Esophagus muscularis mucosa (tissue), 3 donors: Measurements from ENCODE around the gene MACROD2.

Source experiments
- CTCF ChIP-seq, 3 experiments: fragments of 200-600 bp in 2 of 3; fragments of 450-650 bp in 1 of 3; sonication (generic) in 2 of 3; IDR thresholded peaks; one replicate each; pipeline ENCODE4 v1.5.1; 2017 to 2019; ENCODE audit warnings: antibody characterized with exemption in 3 of 3, mild to moderate bottlenecking in 2 of 3, moderate library complexity in 1 of 3
- POLR2AphosphoS5 ChIP-seq, 2 donors: sonication (generic); formaldehyde crosslinking; IDR thresholded peaks; one replicate each; pipeline ENCODE4 v1.6.1; 2017; ENCODE audit warnings: antibody characterized with exemption in 2 of 2

DNA sequence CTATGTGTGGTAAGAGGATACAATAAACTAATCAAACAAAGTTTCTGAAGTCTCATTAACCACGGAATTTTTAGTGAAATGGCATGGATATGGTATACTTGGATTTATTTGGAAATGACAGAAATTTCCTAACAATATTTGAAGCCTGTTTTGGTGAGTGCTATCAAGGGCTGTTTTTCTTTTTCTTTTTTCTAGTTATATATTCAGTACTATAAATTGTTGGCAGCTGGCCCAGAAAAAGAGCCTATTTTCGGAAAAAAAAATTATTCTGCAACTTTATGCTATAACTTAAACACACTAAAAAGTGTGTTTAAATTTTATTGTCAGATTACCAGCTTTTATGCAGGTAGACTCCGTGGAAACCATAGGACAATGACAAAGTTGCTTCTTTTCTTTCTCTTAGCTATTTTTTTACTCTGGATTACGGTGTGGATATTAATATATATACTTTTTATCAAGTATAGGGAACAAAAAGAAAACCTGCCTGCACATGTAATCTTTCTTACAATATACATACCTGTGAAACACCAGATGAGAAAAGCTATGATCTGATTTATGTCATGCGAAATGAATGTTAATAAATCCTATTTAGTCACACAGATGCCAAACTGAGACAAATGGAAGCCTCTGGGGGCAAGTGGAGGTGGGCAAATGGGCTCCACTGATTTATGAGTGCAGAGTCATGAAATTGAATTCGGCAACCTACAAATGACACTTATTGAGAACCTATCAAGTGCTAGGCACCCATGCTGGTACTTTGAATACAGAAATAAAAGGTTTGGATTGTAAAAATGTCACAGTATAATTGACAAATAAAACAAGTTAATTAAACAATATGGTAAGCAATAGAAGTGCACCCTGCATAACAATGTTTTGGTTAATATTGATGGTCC, 1261.6 kb downstream of the MACROD2 start:
- TF ChIP-seq CTCF (IDR thresholded peaks at IDR 0.05), result no peak
- no peak for TF ChIP-seq POLR2AphosphoS5 (IDR thresholded peaks at IDR 0.05)
